Chondrocyte (in vitro differentiated cells): Measurements from ENCODE around the gene LIMK2. TPM values are rescaled to one million over a fixed set of nuclear protein-coding genes. Genes with fewer than 3 reads are reported as not detected.
A peak's percentile ranks its signal among the peaks of the same experiment; 100 is the strongest.
"Not testable (repeated sequence)": the region's sequence is repeated elsewhere in the genome, so short reads cannot be mapped to it uniquely, and the experiment has no call there.

Experiments
- DNase-seq: peaks from one replicate; pipeline ENCODE4 v3.0.0; 2021; ENCODE audit warnings: mixed read lengths, low spot score
- H3K27ac Mint-ChIP-seq: one replicate; pipeline ENCODE4 v1.8.0; 2021; ENCODE audit warnings: mild to moderate bottlenecking, moderate library complexity, mixed read lengths; ENCODE audit not compliant: unreplicated experiment
- H3K27me3 Mint-ChIP-seq: 2 replicates; pipeline ENCODE4 v1.8.0; 2021; ENCODE audit warnings: low read depth, mixed read lengths
- H3K36me3 Mint-ChIP-seq: 2 replicates; pipeline ENCODE4 v1.8.0; 2021; ENCODE audit warnings: low read depth, mixed read lengths
- H3K4me1 Mint-ChIP-seq: 2 replicates; pipeline ENCODE4 v1.8.0; 2021; ENCODE audit warnings: low read depth, mild to moderate bottlenecking, mixed read lengths
- H3K4me3 Mint-ChIP-seq: one replicate; pipeline ENCODE4 v1.8.0; 2021; ENCODE audit warnings: mild to moderate bottlenecking, moderate library complexity, mixed read lengths; ENCODE audit not compliant: unreplicated experiment
- H3K9me3 Mint-ChIP-seq: 2 replicates; pipeline ENCODE4 v1.8.0; 2021; ENCODE audit warnings: low read depth, mixed read lengths
- CTCF ChIP-seq: fragments of 200-600 bp; sonication (generic); IDR thresholded peaks from 2 replicates; pipeline ENCODE4 v1.5.0; 2021; ENCODE audit warnings: antibody characterized with exemption, mild to moderate bottlenecking, moderate library complexity
- total RNA-seq: library from RNA; stranded (reverse); gene quantifications from 3 replicates; pipeline ENCODE4 v1.2.1, GENCODE V29; 2021

The LIMK2 gene
- total RNA-seq, 1 donor from 2014 or later: 58.6 TPM

GRCh38 chr22:31215018-31215535 lies 3.0 kb downstream of the LIMK2 start:
- Mint-ChIP-seq H3K27ac (no peak overlapping the region), H3K4me1 (peaks cover 42% of the 10 kb centered on the region), H3K4me3 (no peak overlapping the region), H3K9me3 (no peaks in the 10 kb centered on the region), H3K27me3 (no peaks in the 10 kb centered on the region), H3K36me3 (no peaks in the 10 kb centered on the region)
- DNase-seq: no peak
- TF ChIP-seq CTCF: no peak

- Mint-ChIP-seq H3K27ac (peak overlapping the region; percentile 71), H3K4me1 (peaks cover 18% of the 10 kb centered on the region), H3K36me3 (peaks cover 2% of the 10 kb centered on the region), H3K4me3 (no peak overlapping the region), H3K9me3 (no peaks in the 10 kb centered on the region), H3K27me3 (no peaks in the 10 kb centered on the region)
- no peak for TF ChIP-seq CTCF
- DNase-seq: no peak
These were observed 6.6 kb downstream of the LIMK2 start for GRCh38 chr22:31218565-31219262.

- Mint-ChIP-seq H3K9me3 (no peaks in the 10 kb centered on the region), H3K4me1 (peaks cover 20% of the 10 kb centered on the region)
These were observed 9.0 kb downstream of the LIMK2 start for GRCh38 chr22:31221084-31221483.

GRCh38 chr22:31222736-31223135 lies 10.6 kb downstream of the LIMK2 start:
- H3K27ac Mint-ChIP-seq: no peak overlapping the region
- peaks cover 16% of the 10 kb centered on the region for H3K4me1 Mint-ChIP-seq
- peaks cover 2% of the 10 kb centered on the region for H3K36me3 Mint-ChIP-seq
- DNase-seq: no peak
- no peaks in the 10 kb centered on the region for H3K27me3 Mint-ChIP-seq
- H3K9me3 Mint-ChIP-seq: no peaks in the 10 kb centered on the region
- no peak overlapping the region for H3K4me3 Mint-ChIP-seq
- TF ChIP-seq CTCF: no peak

More at GRCh38 chr22:31221084-31221483, 9.0 kb downstream of the LIMK2 start:
- no peak overlapping the region for H3K4me3 Mint-ChIP-seq
- DNase-seq: no peak
- no peak for TF ChIP-seq CTCF
- H3K36me3 Mint-ChIP-seq: peaks cover 2% of the 10 kb centered on the region
- H3K27ac Mint-ChIP-seq: no peak overlapping the region
- no peaks in the 10 kb centered on the region for H3K27me3 Mint-ChIP-seq

- no peak for TF ChIP-seq CTCF
- no peak overlapping the region for H3K27ac Mint-ChIP-seq
- DNase-seq: no peak
- no peak overlapping the region for H3K4me3 Mint-ChIP-seq
- no peaks in the 10 kb centered on the region for H3K27me3 Mint-ChIP-seq
- no peaks in the 10 kb centered on the region for H3K9me3 Mint-ChIP-seq
- peaks cover 2% of the 10 kb centered on the region for H3K36me3 Mint-ChIP-seq
- peaks cover 6% of the 10 kb centered on the region for H3K4me1 Mint-ChIP-seq
These were observed 11.7 kb downstream of the LIMK2 start for GRCh38 chr22:31223786-31224191.

GRCh38 chr22:31224691-31225090 lies 12.6 kb downstream of the LIMK2 start:
- H3K4me1 Mint-ChIP-seq, H3K36me3 Mint-ChIP-seq, H3K9me3 Mint-ChIP-seq, H3K27ac Mint-ChIP-seq, H3K4me3 Mint-ChIP-seq, H3K27me3 Mint-ChIP-seq, DNase-seq: not testable (repeated sequence)
